ENCODE results near the gene ARHGEF28. TPM values are rescaled to one million over a fixed set of nuclear protein-coding genes. Genes with fewer than 3 reads are reported as not detected.

Gene ARHGEF28
- total RNA-seq, 1 donor from 2014 or later: 0.11 TPM

DNA sequence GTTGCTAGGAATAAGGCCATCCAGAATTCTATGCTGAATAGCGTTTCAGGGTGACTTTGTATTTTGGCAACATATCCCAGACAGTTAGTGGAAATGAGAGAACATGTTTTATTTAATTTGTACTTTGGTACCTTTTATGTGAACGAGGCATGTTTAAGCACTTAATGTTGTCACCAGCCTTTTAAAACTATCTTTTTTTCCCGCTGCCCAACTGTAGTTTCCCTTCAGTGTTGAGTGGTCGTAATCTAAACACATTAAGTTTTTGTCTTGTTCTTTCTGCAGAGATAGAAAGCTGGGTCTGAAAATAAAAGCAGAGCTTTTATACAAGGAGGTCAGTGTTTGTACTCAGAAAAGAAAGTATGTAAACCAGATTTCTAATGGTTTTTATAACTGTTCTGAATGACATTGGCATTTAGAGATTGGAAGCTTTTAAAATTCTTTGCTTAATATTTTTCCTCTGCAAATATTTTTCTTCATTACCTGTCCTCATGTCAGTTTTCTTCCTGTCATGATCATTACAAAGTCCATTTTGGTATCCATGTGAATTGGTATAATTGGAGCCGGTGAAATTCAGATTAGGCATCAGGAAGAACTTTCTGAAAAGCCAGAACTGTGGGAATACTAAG lies 100.7 kb downstream of the ARHGEF28 start:
- Mint-ChIP-seq H3K9me3 (no peaks in the 10 kb centered on the region), H3K4me3 (ENCODE audit: low read depth) (no peak overlapping the region), H3K4me1 (ENCODE audit: low read depth) (no peaks in the 10 kb centered on the region), H3K27me3 (ENCODE audit: low read depth) (peaks cover 15% of the 10 kb centered on the region), H3K27ac (no peak overlapping the region), H3K36me3 (ENCODE audit: low read depth) (no peaks in the 10 kb centered on the region)
- no peak for DNase-seq (ENCODE audit: low spot score)
- intact Hi-C loops (cut with micrococcal nuclease): no loop called here

DNA sequence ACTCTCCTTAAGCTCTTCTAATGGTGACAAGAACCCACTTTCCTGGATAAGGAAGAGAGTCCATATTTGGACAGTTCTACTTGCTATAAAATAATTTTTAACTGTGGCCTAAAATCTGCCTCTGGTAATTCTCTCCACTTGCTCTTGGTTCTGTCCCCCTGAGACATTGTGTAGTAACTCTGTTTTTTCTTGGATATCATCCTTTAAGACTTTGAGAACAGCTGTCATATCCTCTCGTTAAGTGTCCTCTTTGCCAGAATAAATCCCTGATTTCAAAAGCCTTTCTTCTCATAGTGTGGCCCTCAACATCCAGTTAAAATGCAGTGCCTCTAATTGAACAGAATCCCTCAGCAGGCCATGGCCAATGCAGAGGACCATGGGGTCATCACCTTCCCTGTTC lies 101.5 kb downstream of the ARHGEF28 start:
- Mint-ChIP-seq H3K36me3 (ENCODE audit: low read depth) (no peaks in the 10 kb centered on the region), H3K9me3 (no peaks in the 10 kb centered on the region), H3K4me3 (ENCODE audit: low read depth) (no peak overlapping the region), H3K27me3 (ENCODE audit: low read depth) (peaks cover 14% of the 10 kb centered on the region), H3K4me1 (ENCODE audit: low read depth) (no peaks in the 10 kb centered on the region), H3K27ac (no peak overlapping the region)
- intact Hi-C loops (cut with micrococcal nuclease): no loop called here
- DNase-seq (ENCODE audit: low spot score): no peak

DNA sequence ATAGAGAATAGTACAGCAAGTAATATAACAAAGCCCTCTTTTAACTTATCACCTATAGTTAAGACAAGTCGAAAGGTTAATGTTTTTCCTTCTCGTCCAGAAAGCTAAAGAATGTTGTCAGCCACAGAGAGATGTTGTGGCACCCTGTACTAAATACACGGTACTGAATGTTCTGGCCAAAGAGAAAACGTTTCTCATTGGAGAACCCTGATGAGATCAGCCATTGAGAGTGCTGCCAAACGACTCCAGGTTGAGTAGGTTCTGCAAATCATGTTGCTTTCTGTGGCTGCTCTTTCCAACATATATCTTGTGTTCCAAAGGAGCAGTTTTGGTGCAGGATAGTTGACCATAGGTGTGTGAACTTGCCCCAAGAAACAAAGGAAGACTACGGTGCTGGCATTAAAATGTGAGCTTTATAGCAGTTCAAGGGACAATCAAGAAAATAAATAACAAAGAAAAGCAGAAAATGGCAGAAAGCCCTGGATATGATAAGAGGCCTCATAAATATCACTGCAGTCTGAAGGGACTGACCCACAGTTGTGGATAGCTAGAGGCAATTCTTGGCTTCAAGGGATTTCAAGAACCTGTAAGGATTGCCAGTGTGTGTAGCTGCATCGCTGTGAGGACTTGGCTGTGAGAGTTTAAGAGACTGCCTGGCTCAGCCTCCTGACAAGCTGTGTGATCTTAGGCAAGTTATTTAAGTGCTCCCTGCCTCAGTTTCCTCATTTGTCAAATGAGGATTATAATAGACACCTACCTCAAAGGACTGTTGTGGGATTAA lies 102.7 kb downstream of the ARHGEF28 start:
- H3K4me1 Mint-ChIP-seq (ENCODE audit: low read depth): no peaks in the 10 kb centered on the region
- intact Hi-C loops (cut with micrococcal nuclease): no loop called here
- peaks cover 13% of the 10 kb centered on the region for H3K27me3 Mint-ChIP-seq (ENCODE audit: low read depth)
- DNase-seq (ENCODE audit: low spot score): no peak
- H3K4me3 Mint-ChIP-seq (ENCODE audit: low read depth): no peak overlapping the region
- H3K27ac Mint-ChIP-seq: no peak overlapping the region
- H3K36me3 Mint-ChIP-seq (ENCODE audit: low read depth): no peaks in the 10 kb centered on the region
- no peaks in the 10 kb centered on the region for H3K9me3 Mint-ChIP-seq

DNA sequence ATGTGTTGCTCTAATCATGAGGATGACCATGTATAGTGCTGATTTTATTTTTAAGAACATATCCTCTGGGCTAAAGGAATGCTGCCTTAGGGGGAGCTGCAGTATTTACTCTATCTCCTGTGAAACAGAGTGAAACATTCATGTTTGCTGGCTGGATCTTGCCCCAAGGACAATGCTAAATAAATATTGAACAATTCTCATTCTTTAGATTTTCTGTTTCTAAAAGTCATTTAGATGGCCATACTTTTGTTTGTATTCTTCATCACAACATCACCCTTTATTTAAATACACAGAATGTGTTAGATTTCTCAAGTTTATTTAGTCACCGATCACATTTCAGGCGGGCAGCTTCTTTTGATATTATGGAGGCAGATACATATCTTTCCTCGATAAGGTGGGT lies 103.3 kb downstream of the ARHGEF28 start:
- Mint-ChIP-seq H3K9me3 (no peaks in the 10 kb centered on the region), H3K4me1 (ENCODE audit: low read depth) (no peaks in the 10 kb centered on the region), H3K36me3 (ENCODE audit: low read depth) (no peaks in the 10 kb centered on the region), H3K27ac (no peak overlapping the region), H3K27me3 (ENCODE audit: low read depth) (peaks cover 13% of the 10 kb centered on the region), H3K4me3 (ENCODE audit: low read depth) (no peak overlapping the region)
- intact Hi-C loops (cut with micrococcal nuclease): no loop called here
- no peak for DNase-seq (ENCODE audit: low spot score)

DNA sequence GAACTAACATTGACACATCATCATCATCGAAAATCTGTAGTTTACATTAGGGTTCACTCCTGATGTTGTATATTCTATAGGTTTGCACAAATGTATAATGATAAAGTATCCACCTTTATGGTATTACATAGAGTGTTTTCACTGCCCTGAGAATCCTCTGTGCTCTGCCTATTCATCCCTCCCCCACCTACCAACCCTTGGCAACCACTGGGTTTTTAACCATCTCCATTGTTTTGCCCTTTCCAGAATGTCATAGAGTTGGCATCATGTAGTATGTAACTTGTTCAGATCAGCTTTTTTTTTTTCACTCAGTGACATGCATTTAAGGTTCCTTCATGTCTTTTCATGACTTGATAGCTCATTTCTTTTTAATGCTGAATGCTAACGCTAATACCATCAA lies 106.0 kb downstream of the ARHGEF28 start:
- Mint-ChIP-seq H3K27me3 (ENCODE audit: low read depth) (peaks cover 8% of the 10 kb centered on the region), H3K36me3 (ENCODE audit: low read depth) (no peaks in the 10 kb centered on the region), H3K4me1 (ENCODE audit: low read depth) (no peaks in the 10 kb centered on the region), H3K9me3 (no peaks in the 10 kb centered on the region), H3K4me3 (ENCODE audit: low read depth) (no peak overlapping the region), H3K27ac (no peak overlapping the region)
- intact Hi-C loops (cut with micrococcal nuclease): no loop called here
- no peak for DNase-seq (ENCODE audit: low spot score)

DNA sequence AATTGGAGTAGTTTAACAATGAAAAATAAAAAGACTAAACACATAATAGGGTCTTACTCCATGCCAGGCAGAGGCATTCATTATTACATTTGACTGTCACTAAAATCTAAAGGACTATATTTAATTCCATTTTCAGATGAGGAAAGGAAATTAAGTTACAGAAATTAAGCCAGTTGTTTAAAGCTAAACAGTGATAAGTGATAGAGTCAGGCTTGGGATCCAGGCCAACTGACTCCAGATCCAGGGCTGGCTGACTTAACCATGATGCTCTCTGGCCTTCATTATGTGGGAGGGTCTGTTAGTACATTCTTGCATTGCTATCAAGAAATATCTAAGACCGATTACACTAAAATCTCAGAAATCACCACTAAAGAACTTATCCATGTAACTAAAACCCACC lies 107.2 kb downstream of the ARHGEF28 start:
- no peak overlapping the region for H3K27ac Mint-ChIP-seq
- H3K36me3 Mint-ChIP-seq (ENCODE audit: low read depth): no peaks in the 10 kb centered on the region
- no peaks in the 10 kb centered on the region for H3K4me1 Mint-ChIP-seq (ENCODE audit: low read depth)
- peaks cover 8% of the 10 kb centered on the region for H3K27me3 Mint-ChIP-seq (ENCODE audit: low read depth)
- intact Hi-C loops (cut with micrococcal nuclease): no loop called here
- H3K9me3 Mint-ChIP-seq: no peaks in the 10 kb centered on the region
- H3K4me3 Mint-ChIP-seq (ENCODE audit: low read depth): no peak overlapping the region
- DNase-seq (ENCODE audit: low spot score): no peak

DNA sequence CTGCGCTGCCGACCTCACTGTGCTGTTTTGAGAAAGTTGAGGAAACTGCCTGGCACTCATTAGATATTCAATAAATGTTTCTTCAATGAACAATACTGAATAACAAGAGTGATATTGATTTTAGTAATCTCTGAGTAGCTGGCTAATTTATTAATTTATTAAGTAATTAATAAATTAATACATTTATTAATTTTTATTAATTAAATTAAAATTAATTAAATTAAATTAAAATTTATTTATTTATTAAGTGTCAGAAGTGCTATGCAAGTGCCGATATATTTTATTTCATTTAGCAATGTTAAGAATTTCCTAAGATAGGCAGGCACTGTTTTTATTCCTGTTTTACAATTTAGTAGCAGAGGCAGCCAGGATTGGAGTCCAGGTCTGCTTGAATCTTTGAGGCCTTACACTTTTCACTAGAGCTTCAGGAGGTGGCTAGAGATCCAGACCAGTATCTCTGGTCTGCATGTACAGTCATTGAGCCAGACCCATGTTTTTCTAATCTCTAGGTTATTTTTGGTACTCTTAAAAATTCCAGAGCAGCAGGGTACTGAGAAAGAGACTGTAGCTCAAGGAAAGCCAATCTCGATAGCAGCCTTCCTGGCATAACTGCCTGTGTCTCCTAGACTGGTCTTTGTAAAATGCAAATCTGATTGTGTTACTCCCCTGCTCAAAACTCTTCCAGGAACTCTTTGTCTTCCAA lies 109.2 kb downstream of the ARHGEF28 start:
- Mint-ChIP-seq H3K4me3 (ENCODE audit: low read depth) (no peak overlapping the region), H3K27ac (no peak overlapping the region), H3K9me3 (no peaks in the 10 kb centered on the region), H3K27me3 (ENCODE audit: low read depth) (peaks cover 5% of the 10 kb centered on the region), H3K4me1 (ENCODE audit: low read depth) (no peaks in the 10 kb centered on the region), H3K36me3 (ENCODE audit: low read depth) (no peaks in the 10 kb centered on the region)
- intact Hi-C loops (cut with micrococcal nuclease): no loop called here
- DNase-seq (ENCODE audit: low spot score): no peak

DNA sequence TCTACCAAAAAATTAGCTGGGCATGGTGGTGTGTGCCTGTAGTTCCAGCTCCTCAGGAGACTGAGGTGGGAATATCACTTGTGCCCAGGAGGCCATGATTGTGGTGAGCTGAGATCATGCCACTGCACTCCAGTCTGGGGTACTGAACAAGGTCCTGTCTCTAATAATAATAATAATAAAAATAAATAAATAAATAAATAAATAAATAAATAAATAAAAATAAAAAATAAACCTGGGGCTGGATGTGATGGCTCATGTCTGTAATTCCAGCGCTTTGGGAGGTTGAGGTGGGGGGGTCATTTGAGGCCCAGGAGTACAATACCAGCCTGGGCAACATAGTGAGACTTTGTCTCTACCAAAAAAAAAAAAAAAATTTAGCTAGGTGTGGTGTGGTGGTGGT lies 113.7 kb downstream of the ARHGEF28 start:
- peaks cover 1% of the 10 kb centered on the region for H3K4me1 Mint-ChIP-seq (ENCODE audit: low read depth)
- no peak overlapping the region for H3K27ac Mint-ChIP-seq
- H3K36me3 Mint-ChIP-seq (ENCODE audit: low read depth): no peaks in the 10 kb centered on the region
- H3K4me3 Mint-ChIP-seq (ENCODE audit: low read depth): no peak overlapping the region
- DNase-seq (ENCODE audit: low spot score): no peak
- H3K9me3 Mint-ChIP-seq: no peaks in the 10 kb centered on the region
- intact Hi-C loops (cut with micrococcal nuclease): no loop called here
- H3K27me3 Mint-ChIP-seq (ENCODE audit: low read depth): no peaks in the 10 kb centered on the region

DNA sequence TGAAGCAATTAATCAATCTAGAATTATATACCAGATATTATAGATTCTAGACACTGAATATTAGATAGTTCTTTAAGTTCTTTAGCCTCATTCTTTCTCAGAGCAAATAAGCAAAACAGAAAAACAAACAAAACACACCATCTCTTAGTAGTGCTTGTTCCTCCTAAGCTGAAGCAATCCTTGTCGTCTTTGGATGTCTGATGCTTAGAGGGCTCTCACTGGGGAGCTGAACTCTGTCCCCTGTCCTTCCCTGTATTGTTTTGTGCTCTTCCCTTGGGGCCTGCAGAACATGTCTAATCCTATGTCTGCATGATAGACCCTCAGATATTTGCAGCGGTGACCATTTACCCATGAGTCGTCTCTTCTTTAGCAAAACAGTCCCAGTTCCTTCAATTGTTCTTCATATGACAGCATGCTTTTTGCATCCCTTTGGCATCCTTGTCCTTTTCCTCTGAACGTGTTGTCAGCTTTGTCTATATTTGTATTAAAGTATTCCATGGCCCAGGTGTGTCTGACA lies 114.3 kb downstream of the ARHGEF28 start:
- H3K27me3 Mint-ChIP-seq (ENCODE audit: low read depth): peaks cover 1% of the 10 kb centered on the region
- H3K9me3 Mint-ChIP-seq: no peaks in the 10 kb centered on the region
- H3K27ac Mint-ChIP-seq: no peak overlapping the region
- H3K4me3 Mint-ChIP-seq (ENCODE audit: low read depth): no peak overlapping the region
- DNase-seq (ENCODE audit: low spot score): no peak
- H3K4me1 Mint-ChIP-seq (ENCODE audit: low read depth): peaks cover 1% of the 10 kb centered on the region
- intact Hi-C loops (cut with micrococcal nuclease): no loop called here
- no peaks in the 10 kb centered on the region for H3K36me3 Mint-ChIP-seq (ENCODE audit: low read depth)

DNA sequence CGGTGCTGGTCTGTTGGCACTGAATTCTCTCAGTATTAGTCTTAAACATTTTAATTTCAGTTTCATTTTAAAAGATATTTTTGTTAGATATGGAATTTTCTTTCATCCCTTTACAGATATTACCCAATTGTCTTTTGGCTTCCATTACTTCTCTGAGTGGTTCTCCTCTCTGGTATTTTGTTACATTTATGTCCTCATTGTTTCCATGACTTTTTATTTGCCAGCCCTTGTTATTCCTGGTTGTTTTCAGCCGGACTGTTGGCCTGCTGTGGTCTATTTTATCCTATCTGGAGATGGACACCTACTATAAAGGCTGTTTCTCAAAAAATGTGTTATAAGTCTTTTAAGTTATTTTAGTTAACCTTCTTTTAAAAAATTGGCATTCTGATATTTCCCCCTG lies 117.2 kb downstream of the ARHGEF28 start:
- intact Hi-C loops (cut with micrococcal nuclease): no loop called here
- Mint-ChIP-seq H3K36me3 (ENCODE audit: low read depth) (no peaks in the 10 kb centered on the region), H3K9me3 (no peaks in the 10 kb centered on the region), H3K4me1 (ENCODE audit: low read depth) (peaks cover 1% of the 10 kb centered on the region), H3K4me3 (ENCODE audit: low read depth) (no peak overlapping the region), H3K27me3 (ENCODE audit: low read depth) (peaks cover 17% of the 10 kb centered on the region), H3K27ac (no peak overlapping the region)
- no peak for DNase-seq (ENCODE audit: low spot score)

DNA sequence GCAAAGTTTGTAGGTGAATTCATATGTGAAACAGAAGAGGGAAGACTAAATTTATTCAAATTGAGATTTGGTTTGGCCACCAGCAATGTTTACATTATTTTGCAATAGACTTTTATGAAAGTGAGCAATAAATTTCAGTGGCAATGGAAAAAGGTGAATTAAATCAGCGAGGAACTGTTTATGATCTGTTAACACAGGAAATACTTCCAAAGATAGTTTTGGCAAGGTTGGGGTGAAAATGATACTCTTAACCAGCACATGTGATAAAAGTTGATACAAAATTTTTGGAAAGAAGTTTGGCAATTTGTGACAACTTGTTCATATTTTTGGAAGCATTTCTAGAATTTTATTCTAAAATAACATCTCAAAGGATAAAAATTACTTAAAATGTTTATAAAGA lies 119.8 kb downstream of the ARHGEF28 start:
- Mint-ChIP-seq H3K36me3 (ENCODE audit: low read depth) (no peaks in the 10 kb centered on the region), H3K4me1 (ENCODE audit: low read depth) (peaks cover 1% of the 10 kb centered on the region), H3K27me3 (ENCODE audit: low read depth) (peaks cover 25% of the 10 kb centered on the region), H3K9me3 (no peaks in the 10 kb centered on the region), H3K27ac (no peak overlapping the region), H3K4me3 (ENCODE audit: low read depth) (no peak overlapping the region)
- intact Hi-C loops (cut with micrococcal nuclease): no loop called here
- no peak for DNase-seq (ENCODE audit: low spot score)

DNA sequence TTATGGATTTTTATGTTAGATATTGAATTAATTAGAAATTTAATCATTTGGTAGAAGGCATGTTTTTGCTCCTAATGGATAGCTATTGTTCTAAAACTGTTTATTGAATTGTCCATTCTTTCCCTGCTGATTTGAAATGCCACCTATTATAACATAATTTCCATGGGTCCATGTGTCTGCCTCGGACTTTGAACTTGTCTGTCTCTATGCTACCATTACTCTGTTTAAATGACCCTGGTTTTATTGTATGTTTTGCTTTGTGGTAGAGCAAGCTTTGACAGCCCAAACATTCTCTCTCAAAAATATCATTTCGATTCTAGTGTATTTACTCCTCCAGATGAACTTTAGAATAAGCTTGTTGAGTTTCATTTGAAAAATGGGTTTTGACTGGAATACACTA lies 120.6 kb downstream of the ARHGEF28 start:
- no peak overlapping the region for H3K27ac Mint-ChIP-seq
- H3K36me3 Mint-ChIP-seq (ENCODE audit: low read depth): no peaks in the 10 kb centered on the region
- DNase-seq (ENCODE audit: low spot score): no peak
- no peaks in the 10 kb centered on the region for H3K9me3 Mint-ChIP-seq
- H3K27me3 Mint-ChIP-seq (ENCODE audit: low read depth): peaks cover 26% of the 10 kb centered on the region
- intact Hi-C loops (cut with micrococcal nuclease): no loop called here
- H3K4me1 Mint-ChIP-seq (ENCODE audit: low read depth): peaks cover 3% of the 10 kb centered on the region
- H3K4me3 Mint-ChIP-seq (ENCODE audit: low read depth): no peak overlapping the region
